ENCODE data around the gene KDELR3.

KDELR3 gene

GRCh38 chr22:38479096-38479837, 11.4 kb downstream of the KDELR3 start:
- no peak for TF ChIP-seq CTCF (conservative IDR thresholded peaks at IDR 0.05)
- H3K27ac ChIP-seq = no peak overlapping the region

GRCh38 chr22:38481162-38481870, 13.4 kb downstream of the KDELR3 start:
- H3K27ac ChIP-seq = no peak overlapping the region

GRCh38 chr22:38481871-38482332, 14.0 kb downstream of the KDELR3 start:
- no peak overlapping the region for H3K27ac ChIP-seq
- no peak for TF ChIP-seq CTCF (conservative IDR thresholded peaks at IDR 0.05)

More at GRCh38 chr22:38481162-38481870, 13.4 kb downstream of the KDELR3 start:
- TF ChIP-seq CTCF (conservative IDR thresholded peaks at IDR 0.05) = no peak

DNA sequence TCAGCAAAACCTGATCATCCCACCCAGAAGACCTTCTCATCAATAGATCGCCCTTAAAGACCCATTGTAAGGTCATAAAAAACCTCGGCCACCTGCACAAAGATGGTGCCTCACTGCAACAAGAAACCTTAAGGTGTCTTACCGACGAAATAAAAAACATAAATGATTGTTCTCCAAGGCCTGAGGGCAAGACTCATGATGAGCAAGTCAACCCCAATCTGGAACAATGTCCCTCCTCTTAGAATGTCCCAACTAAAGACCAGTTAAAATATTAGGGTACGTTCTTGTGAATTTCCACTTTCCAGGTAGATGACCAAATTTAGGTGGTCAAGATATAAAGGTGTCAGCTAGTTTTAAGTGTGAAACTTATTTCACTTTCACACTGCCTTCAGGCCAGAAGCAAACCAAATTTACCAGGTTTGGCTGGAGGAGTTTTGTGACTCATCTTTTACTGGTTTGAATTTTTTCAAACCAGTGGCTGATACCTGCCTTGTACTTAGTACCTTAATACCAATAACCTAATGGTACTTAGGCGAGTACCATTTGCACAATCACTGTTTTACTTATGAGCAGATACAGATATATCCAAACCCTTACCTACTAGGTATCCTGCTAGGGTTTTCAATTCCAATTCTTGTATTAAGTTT, 14.9 kb downstream of the KDELR3 start:
- TF ChIP-seq CTCF (conservative IDR thresholded peaks at IDR 0.05) = no peak
- H3K27ac ChIP-seq = no peak overlapping the region

GRCh38 chr22:38484244-38484643, 16.3 kb downstream of the KDELR3 start:
- no peak for TF ChIP-seq CTCF (conservative IDR thresholded peaks at IDR 0.05)
- H3K27ac ChIP-seq = no peak overlapping the region

DNA sequence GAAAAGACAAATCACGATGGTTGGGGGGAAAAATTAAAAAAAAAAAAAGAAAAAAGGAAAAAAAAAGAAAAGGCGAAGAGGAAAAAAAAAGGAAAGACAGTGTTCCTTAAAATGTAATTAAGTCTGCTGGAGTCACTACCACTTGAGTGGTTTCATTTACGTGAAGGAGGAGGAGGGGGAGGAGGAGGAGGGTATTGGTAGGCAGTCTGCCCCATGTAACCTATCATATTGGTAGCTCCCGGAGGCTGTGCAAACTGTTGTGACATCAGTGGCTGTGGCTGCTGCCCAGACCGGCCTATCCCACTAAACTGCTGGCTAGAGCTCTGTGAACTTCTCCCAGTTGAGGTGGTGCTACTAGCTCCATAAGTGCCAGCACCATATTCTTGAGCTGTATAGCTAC, 17.9 kb downstream of the KDELR3 start:
- TF ChIP-seq CTCF (conservative IDR thresholded peaks at IDR 0.05) = no peak
- H3K27ac ChIP-seq = no peak overlapping the region

DNA sequence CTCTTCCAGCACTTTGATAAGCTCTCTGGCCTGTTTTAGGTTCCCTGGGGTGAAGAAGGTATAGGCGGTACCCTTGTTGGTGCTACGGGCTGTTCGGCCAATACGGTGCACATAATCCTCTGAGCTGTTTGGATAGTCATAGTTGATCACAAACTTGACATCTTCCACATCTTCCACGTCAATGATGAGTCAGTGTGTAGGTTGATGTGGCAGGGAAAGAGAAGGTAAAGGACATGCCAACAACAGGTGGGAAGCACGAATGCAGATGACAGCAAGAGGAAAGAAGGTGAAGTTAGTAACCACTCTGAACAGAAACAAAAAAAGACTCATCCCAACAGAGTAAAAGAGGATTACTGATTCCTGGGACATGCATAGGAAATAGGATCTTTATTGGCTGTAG, 20.1 kb downstream of the KDELR3 start:
- H3K27ac ChIP-seq = no peak overlapping the region
- no peak for TF ChIP-seq CTCF (conservative IDR thresholded peaks at IDR 0.05)

Measured in VCaP (cell line).